ENCODE data around the gene MARS1.
"Not testable (repeated sequence)": the region's sequence is repeated elsewhere in the genome, so short reads cannot be mapped to it uniquely, and the experiment has no call there.

MARS1 gene

GRCh38 chr12:57495051-57495701, 7.3 kb downstream of the MARS1 start:
- not testable (repeated sequence) for DNase-seq (ENCODE audit: low read depth)

GRCh38 chr12:57496822-57497221, 9.0 kb downstream of the MARS1 start:
- no peak for DNase-seq (ENCODE audit: low read depth)

GRCh38 chr12:57497223-57498131, 9.6 kb downstream of the MARS1 start:
- DNase-seq (ENCODE audit: low read depth) = no peak

GRCh38 chr12:57498132-57498502, 10.2 kb downstream of the MARS1 start:
- DNase-seq (ENCODE audit: low read depth) = no peak

- DNase-seq (ENCODE audit: low read depth) = no peak
Observed at GRCh38 chr12:57498571-57498970, 10.7 kb downstream of the MARS1 start.

- no peak for DNase-seq (ENCODE audit: low read depth)
Observed at GRCh38 chr12:57500213-57500612, 12.3 kb downstream of the MARS1 start.

- not testable (repeated sequence) for DNase-seq (ENCODE audit: low read depth)
Observed at GRCh38 chr12:57502311-57502969, 14.6 kb downstream of the MARS1 start.

GRCh38 chr12:57506541-57506940, 18.7 kb downstream of the MARS1 start:
- DNase-seq (ENCODE audit: low read depth) = not testable (repeated sequence)

- DNase-seq (ENCODE audit: low read depth) = not testable (repeated sequence)
Observed at GRCh38 chr12:57507796-57508195, 19.9 kb downstream of the MARS1 start.

GRCh38 chr12:57511161-57511560, 23.3 kb downstream of the MARS1 start:
- no peak for DNase-seq (ENCODE audit: low read depth)

GRCh38 chr12:57511588-57512325, 23.9 kb downstream of the MARS1 start:
- no peak for DNase-seq (ENCODE audit: low read depth)

- DNase-seq (ENCODE audit: low read depth) = no peak
Observed at GRCh38 chr12:57512665-57513064, 24.8 kb downstream of the MARS1 start.

- DNase-seq (ENCODE audit: low read depth) = no peak
Observed at GRCh38 chr12:57513266-57513665, 25.4 kb downstream of the MARS1 start.

- DNase-seq (ENCODE audit: low read depth) = not testable (repeated sequence)
Observed at GRCh38 chr12:57513677-57514076, 25.8 kb downstream of the MARS1 start.

GRCh38 chr12:57514246-57514645, 26.4 kb downstream of the MARS1 start:
- DNase-seq (ENCODE audit: low read depth) = not testable (repeated sequence)

GRCh38 chr12:57514720-57515407, 27.0 kb downstream of the MARS1 start:
- DNase-seq (ENCODE audit: low read depth) = no peak

GRCh38 chr12:57515408-57515933, 27.6 kb downstream of the MARS1 start:
- DNase-seq (ENCODE audit: low read depth) = no peak

GRCh38 chr12:57515934-57516541, 28.2 kb downstream of the MARS1 start:
- no peak for DNase-seq (ENCODE audit: low read depth)

- no peak for DNase-seq (ENCODE audit: low read depth)
Observed at GRCh38 chr12:57516617-57517153, 28.8 kb downstream of the MARS1 start.

- no peak for DNase-seq (ENCODE audit: low read depth)
Observed at GRCh38 chr12:57517187-57517586, 29.3 kb downstream of the MARS1 start.
